CD4-positive, CD25-positive, alpha-beta regulatory T cell (primary cell): Measurements from ENCODE around the gene CCT3. TPM values are rescaled to one million over a fixed set of nuclear protein-coding genes. Genes with fewer than 3 reads are reported as not detected.

Source experiments
- ATAC-seq, 2 donors: fragments of 150-1000 bp; cut with Tn5 transposase; one replicate each; pipeline ENCODE4 v1.10.0; 2021; ENCODE audit warnings: low read depth in 2 of 2, moderate number of reproducible peaks in 2 of 2, moderate library complexity in 1 of 2
- DNase-seq, 3 donors: peaks; one replicate each; pipeline versions ENCODE4 v3.0.0 to v3.0.0-alpha.2; 2012 to 2022; ENCODE audit warnings: mixed read lengths in 1 of 3
- H3K27ac ChIP-seq: one replicate; pipeline ENCODE4 v1.7.0; 2013; ENCODE audit warnings: mild to moderate bottlenecking, low read length; ENCODE audit not compliant: insufficient read depth, poor library complexity, severe bottlenecking
- H3K27me3 ChIP-seq: one replicate; pipeline ENCODE4 v1.7.0; 2013; ENCODE audit warnings: low read length; ENCODE audit not compliant: control insufficient read depth, insufficient read depth
- H3K36me3 ChIP-seq: one replicate; pipeline ENCODE4 v1.7.0; 2013; ENCODE audit warnings: mild to moderate bottlenecking, low read length, moderate library complexity; ENCODE audit not compliant: control insufficient read depth, insufficient read depth
- H3K4me1 ChIP-seq: 2 replicates; pipeline ENCODE4 v1.7.0; 2013; ENCODE audit warnings: mild to moderate bottlenecking, low read length; ENCODE audit not compliant: insufficient read depth, control insufficient read depth, poor library complexity, severe bottlenecking
- H3K4me3 ChIP-seq: one replicate; pipeline ENCODE4 v1.7.0; 2013; ENCODE audit warnings: low read depth, mild to moderate bottlenecking, low read length, moderate library complexity
- H3K9me3 ChIP-seq, 2 experiments: 1 replicate in 1 of 2; 2 replicates in 1 of 2; pipeline ENCODE4 v1.7.0; 2013; ENCODE audit warnings: low read length in 2 of 2, mild to moderate bottlenecking in 1 of 2, moderate library complexity in 1 of 2; ENCODE audit not compliant: control insufficient read depth in 2 of 2
- H3K27ac Mint-ChIP-seq, 3 donors: one replicate each; pipeline ENCODE4 v1.8.0; 2020 to 2022; ENCODE audit warnings: mild to moderate bottlenecking in 3 of 3, mixed read lengths in 3 of 3, moderate library complexity in 2 of 3
- H3K27me3 Mint-ChIP-seq: one replicate; pipeline ENCODE4 v1.8.0; 2022; ENCODE audit warnings: mild to moderate bottlenecking, mixed read lengths
- H3K36me3 Mint-ChIP-seq: one replicate; pipeline ENCODE4 v1.8.0; 2020; ENCODE audit warnings: mixed read lengths
- H3K4me1 Mint-ChIP-seq, 4 donors: one replicate each; pipeline ENCODE4 v1.8.0; 2020 to 2022; ENCODE audit warnings: mixed read lengths in 4 of 4, mild to moderate bottlenecking in 1 of 4
- H3K4me3 Mint-ChIP-seq, 4 donors: one replicate each; pipeline ENCODE4 v1.8.0; 2020 to 2022; ENCODE audit warnings: mild to moderate bottlenecking in 4 of 4, mixed read lengths in 4 of 4, moderate library complexity in 3 of 4
- H3K9me3 Mint-ChIP-seq, 7 donors: one replicate each; pipeline ENCODE4 v1.8.0; 2020 to 2022; ENCODE audit warnings: mixed read lengths in 7 of 7, mild to moderate bottlenecking in 3 of 7, moderate library complexity in 2 of 7
- polyA plus RNA-seq, 4 donors: library from polyadenylated mRNA; unstranded; fragments of 300-500 nt; fragmentation: Illumina TruSeq; gene quantifications; one replicate each; pipeline ENCODE4 v1.2.3, GENCODE V29; 2021
- total RNA-seq: library from RNA; stranded (reverse); gene quantifications from one replicate; pipeline ENCODE4 v1.2.3, GENCODE V29; 2022

CCT3 gene
- total and polyA plus RNA-seq, 5 donors from 2014 or later: 84.5 to 214 (median 202) TPM

- peaks cover 41% of the 10 kb centered on the region for H3K36me3 Mint-ChIP-seq
- H3K4me3 ChIP-seq: no peak overlapping the region
- H3K27me3 ChIP-seq: no peaks in the 10 kb centered on the region
- no peaks in the 10 kb centered on the region for H3K4me1 ChIP-seq
- no peaks in the 10 kb centered on the region for H3K27me3 Mint-ChIP-seq
- H3K4me3 Mint-ChIP-seq: no peak overlapping the region
- H3K27ac ChIP-seq: no peak overlapping the region
- H3K27ac Mint-ChIP-seq: no peak overlapping the region
- H3K36me3 ChIP-seq: peaks cover 90% of the 10 kb centered on the region
- DNase-seq (no peak), ATAC-seq (no peak)
- no peaks in the 10 kb centered on the region for H3K9me3 Mint-ChIP-seq
- no peaks in the 10 kb centered on the region for H3K9me3 ChIP-seq
- H3K4me1 Mint-ChIP-seq: peaks cover 0 to 2% (median 0%) of the 10 kb centered on the region in 4 donors
These were observed 21.2 kb downstream of the CCT3 start for GRCh38 chr1:156316909-156317308.

- Histone ChIP-seq H3K9me3 (no peaks in the 10 kb centered on the region), H3K36me3 (peaks cover 76% of the 10 kb centered on the region), H3K4me3 (no peak overlapping the region), H3K27ac (no peak overlapping the region), H3K4me1 (no peaks in the 10 kb centered on the region), H3K27me3 (no peaks in the 10 kb centered on the region)
- H3K9me3 Mint-ChIP-seq: no peaks in the 10 kb centered on the region
- no peak for ATAC-seq
- H3K27me3 Mint-ChIP-seq: no peaks in the 10 kb centered on the region
- DNase-seq: no peak
- H3K36me3 Mint-ChIP-seq: peaks cover 25% of the 10 kb centered on the region
- H3K4me3 Mint-ChIP-seq: no peak overlapping the region
- no peak overlapping the region for H3K27ac Mint-ChIP-seq
- H3K4me1 Mint-ChIP-seq: peaks cover 0 to 3% (median 0%) of the 10 kb centered on the region in 4 donors
These were observed 27.1 kb downstream of the CCT3 start for GRCh38 chr1:156310962-156311361.

GRCh38 chr1:156308078-156308477, 30.0 kb downstream of the CCT3 start:
- H3K4me3 ChIP-seq: no peak overlapping the region
- ATAC-seq (no peak), DNase-seq (no peak)
- Mint-ChIP-seq H3K4me1 (peaks cover 0 to 5% (median 0%) of the 10 kb centered on the region in 4 donors), H3K36me3 (peaks cover 16% of the 10 kb centered on the region), H3K4me3 (no peak overlapping the region), H3K27me3 (no peaks in the 10 kb centered on the region), H3K9me3 (no peaks in the 10 kb centered on the region), H3K27ac (peak overlapping the region in 2 of 3 donors; percentile 21 to 61)
- H3K36me3 ChIP-seq: peaks cover 54% of the 10 kb centered on the region
- no peaks in the 10 kb centered on the region for H3K4me1 ChIP-seq
- no peak overlapping the region for H3K27ac ChIP-seq
- H3K9me3 ChIP-seq: no peaks in the 10 kb centered on the region
- no peaks in the 10 kb centered on the region for H3K27me3 ChIP-seq

- Mint-ChIP-seq H3K4me1 (peaks cover 0 to 5% (median 0%) of the 10 kb centered on the region in 4 donors), H3K27ac (no peak overlapping the region), H3K27me3 (no peaks in the 10 kb centered on the region), H3K36me3 (peaks cover 12% of the 10 kb centered on the region), H3K9me3 (no peaks in the 10 kb centered on the region), H3K4me3 (no peak overlapping the region)
- H3K27ac ChIP-seq: no peak overlapping the region
- H3K36me3 ChIP-seq: peaks cover 27% of the 10 kb centered on the region
- ATAC-seq: no peak
- H3K4me3 ChIP-seq: no peak overlapping the region
- H3K27me3 ChIP-seq: no peaks in the 10 kb centered on the region
- no peak for DNase-seq
- H3K4me1 ChIP-seq: no peaks in the 10 kb centered on the region
- H3K9me3 ChIP-seq: no peaks in the 10 kb centered on the region
These were observed 32.9 kb downstream of the CCT3 start for GRCh38 chr1:156305215-156305614.

GRCh38 chr1:156303241-156303640, 34.9 kb downstream of the CCT3 start:
- no peak for DNase-seq
- Histone ChIP-seq H3K27ac (no peak overlapping the region), H3K9me3 (no peaks in the 10 kb centered on the region), H3K27me3 (no peaks in the 10 kb centered on the region), H3K4me3 (no peak overlapping the region), H3K4me1 (no peaks in the 10 kb centered on the region), H3K36me3 (peaks cover 11% of the 10 kb centered on the region)
- no peaks in the 10 kb centered on the region for H3K27me3 Mint-ChIP-seq
- H3K4me1 Mint-ChIP-seq: peaks cover 0 to 5% (median 0%) of the 10 kb centered on the region in 4 donors
- no peak overlapping the region for H3K4me3 Mint-ChIP-seq
- H3K9me3 Mint-ChIP-seq: peaks cover 0 to 1% (median 0%) of the 10 kb centered on the region in 7 donors
- no peak overlapping the region for H3K27ac Mint-ChIP-seq
- peaks cover 4% of the 10 kb centered on the region for H3K36me3 Mint-ChIP-seq
- no peak for ATAC-seq

GRCh38 chr1:156298852-156299357, 39.2 kb downstream of the CCT3 start, which contains the start of gene VHLL:
Gene VHLL, minus strand, starts transcription at chr1:156299307. Its CDS starts 118 bp downstream, at chr1:156299189.
- no peak for DNase-seq
- no peaks in the 10 kb centered on the region for H3K9me3 ChIP-seq
- H3K4me1 ChIP-seq: peaks cover 19% of the 10 kb centered on the region
- peaks cover 0 to 1% (median 0%) of the 10 kb centered on the region in 7 donors for H3K9me3 Mint-ChIP-seq
- no peak within 1 kb of the TSS for H3K27ac Mint-ChIP-seq
- no peaks in the 10 kb centered on the region for H3K27me3 Mint-ChIP-seq
- ATAC-seq: no peak
- H3K4me3 ChIP-seq: no peak within 1 kb of the TSS
- H3K4me3 Mint-ChIP-seq: no peak within 1 kb of the TSS
- no peaks in the 10 kb centered on the region for H3K27me3 ChIP-seq
- no peaks in the 10 kb centered on the region for H3K36me3 ChIP-seq
- H3K4me1 Mint-ChIP-seq: peaks cover 3 to 23% (median 14%) of the 10 kb centered on the region in 4 donors
- no peaks in the 10 kb centered on the region for H3K36me3 Mint-ChIP-seq
- H3K27ac ChIP-seq: no peak within 1 kb of the TSS

- Histone ChIP-seq H3K9me3 (no peaks in the 10 kb centered on the region), H3K4me3 (peak within 1 kb of the TSS; percentile 85), H3K4me1 (peaks cover 19% of the 10 kb centered on the region), H3K27me3 (no peaks in the 10 kb centered on the region), H3K27ac (peak within 1 kb of the TSS; percentile 55), H3K36me3 (peaks cover 2% of the 10 kb centered on the region)
- Mint-ChIP-seq H3K4me3 (peak within 1 kb of the TSS; percentile 90 to 97 (median 91)), H3K36me3 (peaks cover 9% of the 10 kb centered on the region), H3K9me3 (peaks cover 0 to 1% (median 0%) of the 10 kb centered on the region in 7 donors), H3K27me3 (no peaks in the 10 kb centered on the region), H3K4me1 (peaks cover 3 to 35% (median 14%) of the 10 kb centered on the region in 4 donors), H3K27ac (peak within 1 kb of the TSS; percentile 74 to 93 (median 91))
- peak; percentile 80 to 82 for ATAC-seq
- DNase-seq: peak; percentile 49 to 86 (median 69)
These were observed 42.6 kb downstream of the CCT3 start, which contains the start of gene GLMP for GRCh38 chr1:156295391-156295947. Gene GLMP, minus strand, starts transcription at chr1:156295679. Its CDS starts 34 bp downstream, at chr1:156295645.

- DNase-seq (no peak), ATAC-seq (no peak)
- no peaks in the 10 kb centered on the region for H3K27me3 ChIP-seq
- Mint-ChIP-seq H3K27me3 (no peaks in the 10 kb centered on the region), H3K36me3 (peaks cover 14% of the 10 kb centered on the region), H3K9me3 (no peaks in the 10 kb centered on the region), H3K4me1 (peaks cover 3 to 35% (median 17%) of the 10 kb centered on the region in 4 donors), H3K27ac (no peak overlapping the region), H3K4me3 (peak overlapping the region in 2 of 4 donors; percentile 4 to 21)
- peaks cover 3% of the 10 kb centered on the region for H3K36me3 ChIP-seq
- peaks cover 19% of the 10 kb centered on the region for H3K4me1 ChIP-seq
- H3K27ac ChIP-seq: no peak overlapping the region
- no peaks in the 10 kb centered on the region for H3K9me3 ChIP-seq
- H3K4me3 ChIP-seq: no peak overlapping the region
These were observed 44.2 kb downstream of the CCT3 start for GRCh38 chr1:156293895-156294294.
